ENCODE data around the gene TUFT1. TPM values are rescaled to one million over a fixed set of nuclear protein-coding genes. Genes with fewer than 3 reads are reported as not detected.

The TUFT1 gene
- total and polyA plus RNA-seq, 2 donors from 2014 or later: 8.9 to 12.9 TPM

GRCh38 chr1:151508833-151509232 lies 31.3 kb upstream of the TUFT1 start:
- Histone ChIP-seq H3K36me3 (ENCODE audit: control insufficient read depth in 2 of 3, insufficient read depth in 3 of 3, low read length in 3 of 3) (no peaks in the 10 kb centered on the region), H3K4me1 (ENCODE audit: control insufficient read depth in 2 of 3, insufficient read depth in 2 of 3, low read depth in 1 of 3, low read length in 3 of 3) (peaks cover 0 to 19% (median 13%) of the 10 kb centered on the region in 3 donors), H3K9me3 (ENCODE audit: control insufficient read depth in 2 of 3, insufficient read depth in 1 of 3, low read length in 3 of 3) (no peaks in the 10 kb centered on the region), H3K27ac (ENCODE audit: low read depth in 2 of 2, low read length in 2 of 2) (no peak overlapping the region), H3K4me3 (ENCODE audit: low read length in 3 of 3) (no peak overlapping the region), H3K9ac (ENCODE audit: low read length in 3 of 3) (no peak overlapping the region), H3K27me3 (ENCODE audit: control insufficient read depth, insufficient read depth, low read length) (peaks cover 6% of the 10 kb centered on the region)
- intact Hi-C loops (cut with DNase I): no loop called here
- DNase-seq (no peak), FAIRE-seq (no peak)
- TF ChIP-seq CTCF (IDR thresholded peaks at IDR 0.05; ENCODE audit: borderline replicate concordance, extremely low read depth, insufficient read depth): no peak

- H3K27me3 ChIP-seq (ENCODE audit: control insufficient read depth, insufficient read depth, low read length): peaks cover 6% of the 10 kb centered on the region
- no peak overlapping the region for H3K9ac ChIP-seq (ENCODE audit: low read length in 3 of 3)
- TF ChIP-seq CTCF (IDR thresholded peaks at IDR 0.05; ENCODE audit: borderline replicate concordance, extremely low read depth, insufficient read depth): no peak
- intact Hi-C loops (cut with DNase I): no loop called here
- no peaks in the 10 kb centered on the region for H3K36me3 ChIP-seq (ENCODE audit: control insufficient read depth in 2 of 3, insufficient read depth in 3 of 3, low read length in 3 of 3)
- DNase-seq (no peak), FAIRE-seq (no peak)
- peak overlapping the region in 1 of 3 donors; percentile 65 for H3K4me3 ChIP-seq (ENCODE audit: low read length in 3 of 3)
- no peaks in the 10 kb centered on the region for H3K9me3 ChIP-seq (ENCODE audit: control insufficient read depth in 2 of 3, insufficient read depth in 1 of 3, low read length in 3 of 3)
- peaks cover 2 to 26% (median 13%) of the 10 kb centered on the region in 3 donors for H3K4me1 ChIP-seq (ENCODE audit: control insufficient read depth in 2 of 3, insufficient read depth in 2 of 3, low read depth in 1 of 3, low read length in 3 of 3)
- peak overlapping the region in 1 of 2 donors; percentile 13 for H3K27ac ChIP-seq (ENCODE audit: low read depth in 2 of 2, low read length in 2 of 2)
These were observed 30.6 kb upstream of the TUFT1 start for GRCh38 chr1:151509350-151510019.

GRCh38 chr1:151510020-151510405 lies 30.1 kb upstream of the TUFT1 start:
- H3K9me3 ChIP-seq (ENCODE audit: control insufficient read depth in 2 of 3, insufficient read depth in 1 of 3, low read length in 3 of 3): no peaks in the 10 kb centered on the region
- DNase-seq: peak in 4 of 5 donors; percentile 33 to 57 (median 46)
- TF ChIP-seq CTCF (IDR thresholded peaks at IDR 0.05; ENCODE audit: borderline replicate concordance, extremely low read depth, insufficient read depth): no peak
- H3K9ac ChIP-seq (ENCODE audit: low read length in 3 of 3): no peak overlapping the region
- intact Hi-C loops (cut with DNase I): no loop called here
- H3K36me3 ChIP-seq (ENCODE audit: control insufficient read depth in 2 of 3, insufficient read depth in 3 of 3, low read length in 3 of 3): no peaks in the 10 kb centered on the region
- FAIRE-seq: no peak
- peak overlapping the region in 1 of 2 donors; percentile 13 for H3K27ac ChIP-seq (ENCODE audit: low read depth in 2 of 2, low read length in 2 of 2)
- H3K27me3 ChIP-seq (ENCODE audit: control insufficient read depth, insufficient read depth, low read length): peaks cover 6% of the 10 kb centered on the region
- peak overlapping the region in 2 of 3 donors; percentile 65 for H3K4me3 ChIP-seq (ENCODE audit: low read length in 3 of 3)
- peaks cover 2 to 29% (median 13%) of the 10 kb centered on the region in 3 donors for H3K4me1 ChIP-seq (ENCODE audit: control insufficient read depth in 2 of 3, insufficient read depth in 2 of 3, low read depth in 1 of 3, low read length in 3 of 3)
